ENCODE results near the gene GLRX. TPM values are rescaled to one million over a fixed set of nuclear protein-coding genes. Genes with fewer than 3 reads are reported as not detected.
A peak's percentile ranks its signal among the peaks of the same experiment; 100 is the strongest.

GLRX gene
- total RNA-seq, 4 donors from 2014 or later = 20.2 to 65.3 (median 41.3) TPM

- no peak for ATAC-seq
- Histone ChIP-seq H3K9me3 (no peaks in the 10 kb centered on the region), H3K4me1 (peaks cover 0 to 18% (median 4%) of the 10 kb centered on the region in 3 donors), H3K27me3 (no peaks in the 10 kb centered on the region), H3K4me3 (no peak overlapping the region), H3K36me3 (peaks cover 0 to 46% of the 10 kb centered on the region in 2 donors), H3K27ac (no peak overlapping the region)
- TF ChIP-seq EP300 (IDR thresholded peaks at IDR 0.05) (no peak), POLR2A (IDR thresholded peaks at IDR 0.05) (no peak), POLR2AphosphoS5 (IDR thresholded peaks at IDR 0.05) (no peak)
- 82 to 93% methylated on average over 7 to 9 of the region's 9 CpGs for WGBS, 2 donors (ENCODE audit: low coverage in 1 of 2)
Observed at GRCh38 chr5:95784514-95785302, 37.8 kb downstream of the GLRX start.

- TF ChIP-seq CTCF (IDR thresholded peaks at IDR 0.05) (no peak), POLR2A (IDR thresholded peaks at IDR 0.05) (no peak), POLR2AphosphoS5 (IDR thresholded peaks at IDR 0.05) (no peak), EP300 (IDR thresholded peaks at IDR 0.05) (no peak)
- peaks cover 0 to 40% of the 10 kb centered on the region in 2 donors for H3K36me3 ChIP-seq
- H3K27ac ChIP-seq = no peak overlapping the region
- H3K4me3 ChIP-seq = no peak overlapping the region
- H3K4me1 ChIP-seq = peaks cover 0 to 27% (median 4%) of the 10 kb centered on the region in 3 donors
- no peak for ATAC-seq
- no peaks in the 10 kb centered on the region for H3K27me3 ChIP-seq
- 89 to 97% methylated on average over 3 of the region's 3 CpGs for WGBS, 2 donors (ENCODE audit: low coverage in 1 of 2)
- H3K9me3 ChIP-seq = no peaks in the 10 kb centered on the region
Observed at GRCh38 chr5:95783661-95784060, 38.9 kb downstream of the GLRX start.

DNA sequence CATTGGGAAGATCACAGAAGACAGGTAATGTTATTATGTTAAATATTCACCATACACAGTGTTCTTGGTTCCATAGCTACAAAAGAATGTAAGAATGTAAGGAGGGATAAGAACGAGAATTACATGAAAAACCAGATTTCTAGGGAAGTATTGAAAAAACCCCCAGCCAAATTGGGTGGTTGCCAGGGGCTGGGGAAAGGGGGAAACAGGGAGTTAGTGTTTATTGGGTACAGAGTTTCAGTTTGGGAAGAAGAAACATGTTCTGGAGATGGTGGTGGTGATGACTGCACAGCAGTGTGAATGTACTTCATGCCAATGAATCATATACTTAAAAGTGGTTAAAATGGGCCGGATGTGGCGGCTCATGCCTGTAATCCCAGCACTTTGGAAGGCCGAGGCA is 40.3 kb downstream of the GLRX start:
- peaks cover 0 to 29% (median 4%) of the 10 kb centered on the region in 3 donors for H3K4me1 ChIP-seq

DNA sequence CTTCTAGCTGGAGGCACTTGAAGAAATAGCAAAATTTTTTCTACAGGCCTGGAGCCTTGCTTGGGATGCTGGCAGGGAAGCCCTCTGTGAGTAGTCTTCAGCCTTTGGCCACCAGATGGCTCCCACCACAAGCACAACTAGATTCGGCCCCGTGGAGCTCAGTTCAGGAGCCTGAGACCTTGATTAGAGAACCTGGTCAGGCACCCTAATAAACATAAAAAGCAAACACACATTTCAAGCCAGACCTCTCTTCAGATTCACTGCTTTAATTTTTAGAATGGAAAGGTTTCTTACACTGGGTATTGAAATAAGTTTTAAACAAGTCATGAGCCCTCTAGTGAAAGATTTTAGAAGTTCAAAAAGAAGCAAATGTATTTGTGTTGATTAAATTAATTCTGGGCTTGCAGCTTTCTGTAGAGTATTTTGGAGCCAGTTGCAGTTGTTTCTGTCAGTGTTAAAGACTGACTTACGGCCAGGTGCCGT is 41.4 kb downstream of the GLRX start:
- peak; percentile 92 for ATAC-seq
- Histone ChIP-seq H3K4me3 (no peak overlapping the region), H3K36me3 (peaks cover 0 to 24% of the 10 kb centered on the region in 2 donors), H3K4me1 (peaks cover 0 to 29% (median 4%) of the 10 kb centered on the region in 3 donors), H3K27ac (peak overlapping the region in 3 of 4 donors; percentile 52 to 64 (median 55)), H3K27me3 (no peaks in the 10 kb centered on the region), H3K9me3 (no peaks in the 10 kb centered on the region)
- 0 to 13% methylated on average over 2 to 3 of the region's 4 CpGs for WGBS, 2 donors (ENCODE audit: low coverage in 1 of 2)
- TF ChIP-seq POLR2AphosphoS5 (IDR thresholded peaks at IDR 0.05) = no peak
- TF ChIP-seq EP300 (IDR thresholded peaks at IDR 0.05) = no peak
- TF ChIP-seq POLR2A (IDR thresholded peaks at IDR 0.05) = no peak
- peak; percentile 78 to 90 (median 88) for TF ChIP-seq CTCF (IDR thresholded peaks at IDR 0.05)

More for the DNA sequence above, 40.3 kb downstream of the GLRX start:
- H3K4me3 ChIP-seq = no peak overlapping the region
- WGBS, 2 donors (ENCODE audit: low coverage in 1 of 2) = 75 to 85% methylated on average over 2 to 4 of the region's 4 CpGs
- no peaks in the 10 kb centered on the region for H3K27me3 ChIP-seq
- no peak for ATAC-seq
- TF ChIP-seq POLR2A (IDR thresholded peaks at IDR 0.05) (no peak), EP300 (IDR thresholded peaks at IDR 0.05) (no peak), POLR2AphosphoS5 (IDR thresholded peaks at IDR 0.05) (no peak), CTCF (IDR thresholded peaks at IDR 0.05) (no peak)
- no peaks in the 10 kb centered on the region for H3K9me3 ChIP-seq
- H3K36me3 ChIP-seq = peaks cover 0 to 26% of the 10 kb centered on the region in 2 donors
- H3K27ac ChIP-seq = no peak overlapping the region

GRCh38 chr5:95780597-95780996 is 41.9 kb downstream of the GLRX start:
- Histone ChIP-seq H3K4me3 (no peak overlapping the region), H3K9me3 (no peaks in the 10 kb centered on the region), H3K36me3 (peaks cover 0 to 22% of the 10 kb centered on the region in 2 donors), H3K4me1 (peaks cover 0 to 29% (median 4%) of the 10 kb centered on the region in 3 donors), H3K27ac (peak overlapping the region in 3 of 4 donors; percentile 52 to 64 (median 55)), H3K27me3 (no peaks in the 10 kb centered on the region)
- no peak for TF ChIP-seq EP300 (IDR thresholded peaks at IDR 0.05)
- TF ChIP-seq CTCF (IDR thresholded peaks at IDR 0.05) = no peak
- no peak for TF ChIP-seq POLR2A (IDR thresholded peaks at IDR 0.05)
- TF ChIP-seq POLR2AphosphoS5 (IDR thresholded peaks at IDR 0.05) = no peak
- peak; percentile 24 for ATAC-seq
- 78 to 83% methylated on average over 2 to 6 of the region's 7 CpGs for WGBS, 2 donors (ENCODE audit: low coverage in 1 of 2)

Measured in gastroesophageal sphincter (tissue), 4 donors.